ENCODE results near the gene TSKU. TPM values are rescaled to one million over a fixed set of nuclear protein-coding genes. Genes with fewer than 3 reads are reported as not detected.

Gene TSKU
- total RNA-seq, 6 experiments from 2014 or later: 8.3 to 11.0 (median 10.1) TPM

DNA sequence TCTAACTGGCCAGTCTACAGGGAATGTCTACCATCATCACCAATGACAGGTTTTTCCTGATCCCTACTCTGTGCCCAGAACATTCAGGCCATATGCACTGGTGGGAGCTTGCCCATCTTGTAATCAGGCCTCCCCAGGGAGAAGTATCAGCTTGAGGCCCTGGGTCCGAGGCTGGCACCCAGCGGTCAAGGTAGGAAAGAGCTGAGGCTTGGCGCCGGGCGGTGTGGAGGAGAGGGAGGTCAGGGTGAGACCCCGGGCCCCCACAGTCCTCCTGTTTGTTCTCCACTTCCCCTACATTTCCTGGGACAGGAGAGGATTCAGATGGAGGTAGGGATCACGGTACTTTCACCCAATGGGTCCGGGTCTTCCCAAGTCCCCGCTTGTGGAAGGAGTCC lies 15.5 kb downstream of the TSKU start:
- H3K27me3 Mint-ChIP-seq (ENCODE audit: insufficient read depth): peaks cover 9% of the 10 kb centered on the region
- no peak for DNase-seq
- H3K27ac Mint-ChIP-seq: no peak overlapping the region
- no peaks in the 10 kb centered on the region for H3K9me3 Mint-ChIP-seq
- TF ChIP-seq CTCF (IDR thresholded peaks at IDR 0.05): no peak
- H3K4me3 Mint-ChIP-seq: peak overlapping the region; percentile 60
- no peaks in the 10 kb centered on the region for H3K36me3 Mint-ChIP-seq (ENCODE audit: low read depth)
- peaks cover 19% of the 10 kb centered on the region for H3K4me1 Mint-ChIP-seq (ENCODE audit: low read depth)

- Mint-ChIP-seq H3K4me1 (ENCODE audit: low read depth) (peaks cover 23% of the 10 kb centered on the region), H3K27ac (no peak overlapping the region), H3K27me3 (ENCODE audit: insufficient read depth) (peaks cover 9% of the 10 kb centered on the region), H3K4me3 (peak overlapping the region; percentile 72), H3K36me3 (ENCODE audit: low read depth) (no peaks in the 10 kb centered on the region), H3K9me3 (no peaks in the 10 kb centered on the region)
- DNase-seq: peak; percentile 35
- TF ChIP-seq CTCF (IDR thresholded peaks at IDR 0.05): peak; percentile 92
These were observed 16.1 kb downstream of the TSKU start for GRCh38 chr11:76799066-76799804.

DNA sequence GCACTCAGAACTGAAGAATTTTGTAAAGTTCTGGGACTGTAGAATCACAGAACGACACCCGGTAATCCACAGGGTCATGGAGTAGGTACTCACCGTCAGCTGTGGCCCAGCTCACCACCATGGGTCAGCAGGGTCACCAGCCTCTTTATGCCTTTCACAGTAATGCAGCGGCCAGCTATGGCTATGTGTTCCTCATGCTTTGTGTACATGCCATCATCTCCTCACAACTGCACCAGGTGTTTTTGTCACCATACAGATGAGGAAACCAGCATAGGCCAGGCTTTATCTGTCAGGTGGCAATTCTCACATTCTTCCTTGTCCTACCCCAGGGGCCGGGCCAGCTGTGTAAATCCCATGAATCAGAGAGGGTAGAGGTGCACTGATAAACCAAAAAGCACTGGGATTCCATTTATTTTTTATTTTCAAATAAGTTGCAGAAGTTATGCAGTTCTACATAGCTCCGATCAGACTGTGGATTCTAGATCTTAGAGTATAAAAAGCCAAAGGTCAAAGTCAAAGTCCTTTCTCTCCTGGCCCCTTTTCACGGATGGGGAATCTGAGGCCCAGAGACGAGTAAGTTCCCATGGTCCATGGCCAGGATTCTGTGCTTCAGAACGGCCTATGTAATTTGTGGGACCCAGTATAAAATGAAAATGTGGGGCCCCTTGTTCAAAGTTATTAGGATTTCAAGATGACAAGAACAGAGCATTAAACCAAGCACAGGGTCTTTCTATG lies 17.5 kb downstream of the TSKU start:
- Mint-ChIP-seq H3K27ac (no peak overlapping the region), H3K4me3 (no peak overlapping the region), H3K36me3 (ENCODE audit: low read depth) (no peaks in the 10 kb centered on the region), H3K27me3 (ENCODE audit: insufficient read depth) (peaks cover 9% of the 10 kb centered on the region), H3K9me3 (no peaks in the 10 kb centered on the region), H3K4me1 (ENCODE audit: low read depth) (peaks cover 30% of the 10 kb centered on the region)
- DNase-seq: no peak
- no peak for TF ChIP-seq CTCF (IDR thresholded peaks at IDR 0.05)

DNA sequence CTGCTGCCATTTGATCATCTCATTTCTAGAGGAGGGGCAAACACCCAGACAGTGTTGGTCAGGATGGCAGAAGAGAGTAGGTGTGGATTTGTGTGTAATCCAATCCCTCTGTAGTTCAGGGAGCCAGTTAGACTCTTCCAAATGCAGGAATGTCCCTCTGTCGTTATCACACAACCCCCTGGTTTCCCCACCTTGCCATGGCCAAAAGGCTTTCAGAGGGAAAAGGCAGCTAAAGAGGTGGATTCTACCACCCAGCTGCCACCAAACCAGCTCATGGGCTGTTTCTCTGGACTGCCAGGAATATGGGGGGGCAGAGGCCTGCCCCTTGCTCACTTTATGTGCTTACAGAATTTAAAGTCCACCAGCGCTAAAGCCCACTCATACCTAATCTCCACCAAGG lies 18.1 kb downstream of the TSKU start:
- H3K4me1 Mint-ChIP-seq (ENCODE audit: low read depth): peaks cover 31% of the 10 kb centered on the region
- TF ChIP-seq CTCF (IDR thresholded peaks at IDR 0.05): no peak
- no peak for DNase-seq

DNA sequence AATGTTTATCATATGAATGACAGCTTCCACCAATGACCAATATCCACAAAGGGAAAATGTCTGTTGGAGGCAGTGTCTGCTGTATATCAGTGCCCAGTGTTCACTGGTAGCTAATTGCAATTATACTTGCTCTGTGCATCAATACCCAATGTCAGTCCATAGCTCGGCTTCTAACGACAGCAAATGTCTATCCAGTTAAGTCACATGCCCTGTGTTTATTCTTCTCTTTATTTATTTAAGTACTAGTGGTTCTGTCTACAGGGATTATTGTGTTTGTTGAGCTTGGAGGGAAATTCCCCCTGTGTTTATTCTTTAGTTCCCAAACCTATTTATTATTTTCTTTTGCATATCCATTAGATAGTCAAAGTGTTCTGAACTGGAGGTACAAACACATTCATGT lies 18.6 kb downstream of the TSKU start:
- Mint-ChIP-seq H3K4me3 (no peak overlapping the region), H3K27ac (no peak overlapping the region), H3K27me3 (ENCODE audit: insufficient read depth) (peaks cover 9% of the 10 kb centered on the region), H3K9me3 (no peaks in the 10 kb centered on the region), H3K36me3 (ENCODE audit: low read depth) (no peaks in the 10 kb centered on the region), H3K4me1 (ENCODE audit: low read depth) (peaks cover 34% of the 10 kb centered on the region)
- no peak for DNase-seq
- no peak for TF ChIP-seq CTCF (IDR thresholded peaks at IDR 0.05)

More for the DNA sequence above, 18.1 kb downstream of the TSKU start:
- Mint-ChIP-seq H3K4me3 (no peak overlapping the region), H3K27me3 (ENCODE audit: insufficient read depth) (peaks cover 9% of the 10 kb centered on the region), H3K27ac (no peak overlapping the region), H3K36me3 (ENCODE audit: low read depth) (no peaks in the 10 kb centered on the region), H3K9me3 (no peaks in the 10 kb centered on the region)

Data from HFFc6 (cell line).